PFSK-1 (cell line): Measurements from ENCODE around the gene DNAH9.

Source experiments
- POLR2AphosphoS5 ChIP-seq: IDR thresholded peaks from 2 replicates; pipeline ENCODE4 v1.6.1; 2012; ENCODE audit warnings: low read depth, mild to moderate bottlenecking, control low read depth, low read length, moderate library complexity
- TAF1 ChIP-seq: IDR thresholded peaks from 2 replicates; pipeline ENCODE4 v1.6.1; 2012; ENCODE audit warnings: low read length, control low read depth, borderline replicate concordance; ENCODE audit not compliant: insufficient read depth

DNA sequence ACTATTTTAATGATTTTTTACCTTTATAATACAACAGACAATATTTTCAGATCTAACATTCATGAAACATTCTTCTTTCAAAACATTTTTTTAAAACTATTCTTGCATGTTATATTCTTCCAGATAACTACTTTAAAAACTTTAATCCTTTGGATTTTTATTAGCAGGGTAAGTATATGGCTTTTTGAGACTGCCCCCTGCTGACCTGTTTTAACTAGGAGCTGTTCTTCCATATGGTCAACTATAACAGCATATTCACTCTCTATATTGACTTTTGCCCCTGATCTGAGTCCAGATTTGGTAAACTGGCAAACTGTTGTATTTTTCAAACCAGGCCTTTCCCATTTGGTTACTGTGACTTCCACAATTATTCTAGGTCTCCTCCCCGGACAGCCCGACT is 382.5 kb downstream of the DNAH9 start:
- TF ChIP-seq POLR2AphosphoS5 (no peak), TAF1 (no peak)
